DND-41 (cell line): ENCODE results near the gene CYP4F3.
"Not testable (repeated sequence)": the region's sequence is repeated elsewhere in the genome, so short reads cannot be mapped to it uniquely, and the experiment has no call there.

Experiments
- CTCF ChIP-seq: IDR thresholded peaks from 2 replicates; pipeline ENCODE4 v1.5.1; 2012; ENCODE audit warnings: borderline replicate concordance, low read length, moderate library complexity, mild to moderate bottlenecking; ENCODE audit not compliant: poor library complexity, severe bottlenecking; ENCODE audit errors: extremely low read depth
- EZH2 ChIP-seq: IDR thresholded peaks from 3 replicates; pipeline ENCODE4 v1.6.1; 2012; ENCODE audit warnings: borderline replicate concordance, low read depth, mild to moderate bottlenecking, moderate library complexity, low read length, inconsistent platforms; ENCODE audit not compliant: severe bottlenecking

DNA sequence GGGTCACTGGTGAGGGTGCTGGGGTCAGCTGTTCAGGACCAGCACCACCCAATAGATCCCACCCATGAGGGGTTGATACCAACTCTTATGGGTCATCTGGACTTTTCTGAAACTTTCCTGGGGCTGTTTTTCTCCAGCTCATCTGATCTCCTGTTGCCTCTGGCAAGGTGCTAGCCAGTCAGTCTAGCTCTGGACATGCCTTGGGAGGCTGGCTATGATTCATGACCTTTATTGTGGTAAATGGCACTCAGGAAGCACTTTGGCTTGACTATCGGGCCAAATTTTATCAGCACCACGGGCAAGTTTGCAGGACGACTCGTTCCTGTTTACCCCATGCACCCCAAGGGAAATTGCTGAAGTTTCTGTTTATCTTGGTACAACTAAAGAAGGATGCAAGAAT, 46.9 kb upstream of the CYP4F3 start:
- not testable (repeated sequence) for TF ChIP-seq CTCF, EZH2
